Astrocyte of the spinal cord (primary cell): ENCODE results near the gene ZRSR2.

Experiments used
- DNase-seq: peaks from one replicate; pipeline ENCODE4 v3.0.0; 2011; ENCODE audit warnings: low read depth, low spot score
- H3K4me3 ChIP-seq: 2 replicates; pipeline ENCODE4 v1.5.1; 2011; ENCODE audit warnings: low read depth, mild to moderate bottlenecking, low read length, moderate library complexity
- CTCF ChIP-seq: IDR thresholded peaks from 2 replicates; pipeline ENCODE4 v1.5.1; 2012; ENCODE audit warnings: low read depth, mild to moderate bottlenecking, low read length, inconsistent platforms
- in situ Hi-C: cut with HindIII; loops from 2 replicates; pipeline ENCODE4 v1.10.0; 2017; ENCODE audit warnings: low sequenced_read_pairs

The ZRSR2 gene

GRCh38 chrX:15815779-15816437, 25.6 kb downstream of the ZRSR2 start:
- TF ChIP-seq CTCF, result peak; percentile 50
- in situ Hi-C loops, result no loop called here
- no peak for DNase-seq
- H3K4me3 ChIP-seq, result no peak overlapping the region

GRCh38 chrX:15816438-15816809, 26.1 kb downstream of the ZRSR2 start:
- no peak for TF ChIP-seq CTCF
- DNase-seq, result no peak
- no peak overlapping the region for H3K4me3 ChIP-seq
- in situ Hi-C loops, result no loop called here

GRCh38 chrX:15816886-15817285, 26.6 kb downstream of the ZRSR2 start:
- in situ Hi-C loops, result no loop called here
- peak; percentile 27 for DNase-seq
- H3K4me3 ChIP-seq, result no peak overlapping the region
- no peak for TF ChIP-seq CTCF

- no peak for TF ChIP-seq CTCF
- no peak overlapping the region for H3K4me3 ChIP-seq
- peak; percentile 17 for DNase-seq
- in situ Hi-C loops, result no loop called here
Observed at GRCh38 chrX:15820106-15821073, 30.1 kb downstream of the ZRSR2 start.

- H3K4me3 ChIP-seq, result no peak overlapping the region
- TF ChIP-seq CTCF, result no peak
- in situ Hi-C loops, result no loop called here
- DNase-seq, result no peak
Observed at GRCh38 chrX:15822922-15823321, 32.6 kb downstream of the ZRSR2 start.

GRCh38 chrX:15825936-15826335, 35.7 kb downstream of the ZRSR2 start:
- TF ChIP-seq CTCF, result no peak
- no peak for DNase-seq
- no peak overlapping the region for H3K4me3 ChIP-seq
- in situ Hi-C loops, result no loop called here
